ENCODE results near the gene SDK1. TPM values are rescaled to one million over a fixed set of nuclear protein-coding genes. Genes with fewer than 3 reads are reported as not detected.

Gene SDK1
- total and polyA plus RNA-seq, 2 experiments from 2014 or later = 2.1 to 10.0 TPM

GRCh38 chr7:3739983-3740382 lies 438.9 kb downstream of the SDK1 start:
- ATAC-seq = no peak
- no peaks in the 10 kb centered on the region for H3K79me2 ChIP-seq (replicated peaks; ENCODE audit: insufficient read depth)
- no peak overlapping the region for H3K27ac Mint-ChIP-seq
- no peak overlapping the region for H2AFZ ChIP-seq
- peaks cover 2% of the 10 kb centered on the region for H3K27me3 Mint-ChIP-seq (ENCODE audit: insufficient read depth, low read depth, poor library complexity)
- H3K4me1 ChIP-seq (ENCODE audit: insufficient read depth) = no peaks in the 10 kb centered on the region
- no peaks in the 10 kb centered on the region; the same call in 2 of the 3 replicates for H3K4me1 Mint-ChIP-seq
- H3K36me3 ChIP-seq (ENCODE audit: insufficient read depth) = peaks cover 4% of the 10 kb centered on the region; the same call in 1 of the 2 replicates
- H3K36me3 Mint-ChIP-seq (ENCODE audit: low read depth) = 0 out of 3 replicates have a peak, but pooled peaks cover 6% of the 10 kb centered on the region
- H3K4me3 ChIP-seq = no peak overlapping the region
- no peaks in the 10 kb centered on the region for H3K27me3 ChIP-seq (ENCODE audit: insufficient read depth)
- peaks cover 24% of the 10 kb centered on the region for H3K9me3 Mint-ChIP-seq
- no peaks in the 10 kb centered on the region for H3K9me2 ChIP-seq (ENCODE audit: insufficient read depth)
- no peak for TF ChIP-seq ZNF114 (CRISPR knock-in tag; IDR thresholded peaks at IDR 0.05)
- no peak for TF ChIP-seq POLR2AphosphoS5 (IDR thresholded peaks at IDR 0.05; ENCODE audit: low read depth)
- TF ChIP-seq NANOG (IDR thresholded peaks at IDR 0.05; ENCODE audit: borderline replicate concordance) = no peak
- H4K20me1 ChIP-seq (replicated peaks; ENCODE audit: insufficient read depth) = no peaks in the 10 kb centered on the region
- no peak for DNase-seq (ENCODE audit: low spot score)
- no peak overlapping the region for H3K4me3 Mint-ChIP-seq
- H3F3A ChIP-seq (replicated peaks; ENCODE audit: low read depth) = no peaks in the 10 kb centered on the region
- no peak overlapping the region for H3K4me2 ChIP-seq
- no peak overlapping the region for H3K27ac ChIP-seq (ENCODE audit: low read depth)

- Histone ChIP-seq H3K4me1 (ENCODE audit: insufficient read depth) (no peaks in the 10 kb centered on the region), H3F3A (replicated peaks; ENCODE audit: low read depth) (no peaks in the 10 kb centered on the region), H3K4me3 (no peak overlapping the region), H2AFZ (no peak overlapping the region), H3K9me2 (ENCODE audit: insufficient read depth) (0 out of 2 replicates have a peak, but pooled peaks cover 5% of the 10 kb centered on the region), H3K4me2 (no peak overlapping the region), H3K27ac (ENCODE audit: low read depth) (no peak overlapping the region), H3K79me2 (replicated peaks; ENCODE audit: insufficient read depth) (no peaks in the 10 kb centered on the region), H3K27me3 (ENCODE audit: insufficient read depth) (no peaks in the 10 kb centered on the region), H4K20me1 (replicated peaks; ENCODE audit: insufficient read depth) (no peaks in the 10 kb centered on the region), H3K36me3 (ENCODE audit: insufficient read depth) (no peaks in the 10 kb centered on the region)
- DNase-seq (ENCODE audit: low spot score) (no peak), ATAC-seq (no peak)
- Mint-ChIP-seq H3K4me3 (no peak overlapping the region), H3K27me3 (ENCODE audit: insufficient read depth, low read depth, poor library complexity) (no peaks in the 10 kb centered on the region), H3K36me3 (ENCODE audit: low read depth) (no peaks in the 10 kb centered on the region), H3K27ac (0 out of 2 replicates have a peak overlapping the region, but pooled peaks have one; percentile 12), H3K9me3 (no peaks in the 10 kb centered on the region; the same call in 2 of the 3 replicates), H3K4me1 (peaks cover 5% of the 10 kb centered on the region; the same call in 2 of the 3 replicates)
- TF ChIP-seq JUNB (IDR thresholded peaks at IDR 0.05; ENCODE audit: unreplicated experiment) (no peak), EZH2 (IDR thresholded peaks at IDR 0.05; ENCODE audit: low read depth, unreplicated experiment) (no peak)
These were observed 446.4 kb downstream of the SDK1 start for GRCh38 chr7:3747467-3747866.

- Histone ChIP-seq H3F3A (replicated peaks; ENCODE audit: low read depth) (no peaks in the 10 kb centered on the region), H3K9me2 (ENCODE audit: insufficient read depth) (0 out of 2 replicates have a peak, but pooled peaks cover 5% of the 10 kb centered on the region), H2AFZ (no peak overlapping the region), H3K4me3 (no peak overlapping the region), H3K4me1 (ENCODE audit: insufficient read depth) (peaks cover 2% of the 10 kb centered on the region; the same call in 1 of the 2 replicates), H3K4me2 (no peak overlapping the region), H3K27me3 (ENCODE audit: insufficient read depth) (no peaks in the 10 kb centered on the region), H4K20me1 (replicated peaks; ENCODE audit: insufficient read depth) (no peaks in the 10 kb centered on the region), H3K36me3 (ENCODE audit: insufficient read depth) (no peaks in the 10 kb centered on the region), H3K27ac (ENCODE audit: low read depth) (no peak overlapping the region), H3K79me2 (replicated peaks; ENCODE audit: insufficient read depth) (no peaks in the 10 kb centered on the region)
- no peak overlapping the region for H3K4me3 Mint-ChIP-seq
- H3K9me3 Mint-ChIP-seq = no peaks in the 10 kb centered on the region; the same call in 2 of the 3 replicates
- TF ChIP-seq CREB1 (CRISPR knock-in tag; IDR thresholded peaks at IDR 0.05; ENCODE audit: low read depth) (no peak), CTCF (conservative IDR thresholded peaks at IDR 0.05; ENCODE audit: low read depth in 2 of 2) (no peak)
- H3K4me1 Mint-ChIP-seq = peaks cover 8% of the 10 kb centered on the region
- no peaks in the 10 kb centered on the region for H3K36me3 Mint-ChIP-seq (ENCODE audit: low read depth)
- ATAC-seq (no peak), DNase-seq (ENCODE audit: low spot score) (no peak)
- no peak overlapping the region for H3K27ac Mint-ChIP-seq
- H3K27me3 Mint-ChIP-seq (ENCODE audit: insufficient read depth, low read depth, poor library complexity) = no peaks in the 10 kb centered on the region
These were observed 447.3 kb downstream of the SDK1 start for GRCh38 chr7:3748389-3748788.

Data from GM23338 (cell line).